ENCODE measurements around the gene SLC30A4.

SLC30A4 gene

GRCh38 chr15:45474799-45475198, 47.8 kb downstream of the SLC30A4 start:
- ChIA-PET CTCF (interaction anchor here (0.6 to 5.3 kb wide), 4 partner anchors 17 to 139 kb away, joined by 3 to 37 read pairs (median 4); no protein-coding TSS in a partner anchor), POLR2A (no interaction called here)
- no peak for TF ChIP-seq CTCF (IDR thresholded peaks at IDR 0.05; ENCODE audit: insufficient read depth, low read length, missing control alignments)

GRCh38 chr15:45473068-45473467, 49.5 kb downstream of the SLC30A4 start:
- no peak overlapping the region for H3K4me3 ChIP-seq (ENCODE audit: low read depth, low read length)
- TF ChIP-seq CTCF (IDR thresholded peaks at IDR 0.05; ENCODE audit: insufficient read depth, low read length, missing control alignments) = no peak
- ChIA-PET POLR2A (no interaction called here), CTCF (interaction anchor here (0.6 to 5.3 kb wide), 6 partner anchors 12 to 141 kb away, joined by 3 to 37 read pairs (median 3); no protein-coding TSS in a partner anchor)
- DNase-seq (ENCODE audit: low read depth, low spot score) = no peak

More at GRCh38 chr15:45474799-45475198, 47.8 kb downstream of the SLC30A4 start:
- no peak for DNase-seq (ENCODE audit: low read depth, low spot score)
- H3K4me3 ChIP-seq (ENCODE audit: low read depth, low read length) = no peak overlapping the region

DNA sequence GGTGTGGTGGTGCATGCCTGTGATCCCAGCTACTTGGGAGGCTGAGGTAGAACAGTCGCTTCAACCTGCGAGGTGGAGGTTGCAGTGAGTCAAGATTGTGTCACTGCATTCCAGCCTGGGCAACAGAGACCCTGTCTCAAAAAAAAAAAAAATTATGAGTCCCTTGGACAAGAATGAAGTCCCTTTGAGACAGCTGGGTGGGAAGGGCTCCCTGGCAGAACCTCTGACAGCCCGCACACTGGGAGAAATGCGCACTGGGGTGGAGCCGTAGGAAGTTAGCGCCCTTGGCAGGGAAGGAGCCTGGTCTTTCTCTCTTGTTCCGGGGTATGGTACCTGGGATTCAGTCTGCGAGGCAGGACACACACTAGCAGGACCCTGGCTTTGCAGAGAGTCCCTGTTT, 51.4 kb downstream of the SLC30A4 start:
- TF ChIP-seq CTCF (IDR thresholded peaks at IDR 0.05; ENCODE audit: insufficient read depth, low read length, missing control alignments) = no peak
- DNase-seq (ENCODE audit: low read depth, low spot score) = no peak
- POLR2A ChIA-PET = no interaction called here
- H3K4me3 ChIP-seq (ENCODE audit: low read depth, low read length) = no peak overlapping the region
- CTCF ChIA-PET = interaction anchor here (1.1 to 5.3 kb wide), 4 partner anchors 13 to 142 kb away, joined by 4 to 37 read pairs (median 6); no protein-coding TSS in a partner anchor

GRCh38 chr15:45469441-45469840, 53.1 kb downstream of the SLC30A4 start:
- no peak for TF ChIP-seq CTCF (IDR thresholded peaks at IDR 0.05; ENCODE audit: insufficient read depth, low read length, missing control alignments)
- CTCF ChIA-PET = interaction anchor here (1.1 to 3.5 kb wide), 2 partner anchors 11 to 40 kb away, joined by 3 to 35 read pairs; no protein-coding TSS in a partner anchor
- POLR2A ChIA-PET = no interaction called here

DNA sequence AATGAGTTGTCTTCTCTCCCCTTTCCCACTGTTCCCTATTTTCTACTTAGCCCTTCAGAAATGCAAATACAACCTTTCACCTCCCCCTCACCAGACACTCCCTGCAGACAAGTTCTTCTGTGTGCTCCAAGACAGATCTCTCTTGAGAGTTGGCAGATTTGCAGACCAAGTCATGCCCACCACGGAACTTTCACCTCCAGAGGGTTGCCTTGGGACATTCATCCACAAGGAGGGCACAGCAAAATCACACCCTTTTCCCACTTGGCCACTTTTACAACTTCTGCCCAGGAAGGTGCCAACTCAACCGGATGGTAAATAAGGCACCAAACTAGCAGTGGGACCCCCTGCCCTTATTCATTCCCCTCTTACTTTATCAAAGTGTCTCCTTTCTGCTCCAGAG, 53.5 kb downstream of the SLC30A4 start:
- no peak overlapping the region for H3K4me3 ChIP-seq (ENCODE audit: low read depth, low read length)
- TF ChIP-seq CTCF (IDR thresholded peaks at IDR 0.05; ENCODE audit: insufficient read depth, low read length, missing control alignments) = no peak
- ChIA-PET POLR2A (no interaction called here), CTCF (interaction anchor here (1.1 to 3.5 kb wide), 3 partner anchors 10 to 145 kb away, joined by 3 to 35 read pairs (median 11); no protein-coding TSS in a partner anchor)
- DNase-seq (ENCODE audit: low read depth, low spot score) = no peak

More at GRCh38 chr15:45469441-45469840, 53.1 kb downstream of the SLC30A4 start:
- H3K4me3 ChIP-seq (ENCODE audit: low read depth, low read length) = no peak overlapping the region
- no peak for DNase-seq (ENCODE audit: low read depth, low spot score)

- ChIA-PET POLR2A (no interaction called here), CTCF (interaction anchor here (1.0 to 3.5 kb wide), 4 partner anchors 9 to 146 kb away, joined by 3 to 35 read pairs (median 8); no protein-coding TSS in a partner anchor)
- H3K4me3 ChIP-seq (ENCODE audit: low read depth, low read length) = no peak overlapping the region
- TF ChIP-seq CTCF (IDR thresholded peaks at IDR 0.05; ENCODE audit: insufficient read depth, low read length, missing control alignments) = no peak
- DNase-seq (ENCODE audit: low read depth, low spot score) = no peak
Measured at GRCh38 chr15:45468294-45468693, 54.3 kb downstream of the SLC30A4 start.

All from AG04449 (cell line).